Measurements from ENCODE around the gene KRT10. TPM values are rescaled to one million over a fixed set of nuclear protein-coding genes. Genes with fewer than 3 reads are reported as not detected.

Gene KRT10
- total RNA-seq, 4 donors from 2014 or later = 5.1 to 19.0 (median 8.1) TPM

GRCh38 chr17:40793832-40794231 lies 28.6 kb downstream of the KRT10 start:
- H3K4me3 ChIP-seq = no peak overlapping the region
- no peaks in the 10 kb centered on the region for H3K4me1 ChIP-seq
- H3K27me3 ChIP-seq = no peaks in the 10 kb centered on the region
- TF ChIP-seq CTCF (IDR thresholded peaks at IDR 0.05) (no peak), POLR2A (IDR thresholded peaks at IDR 0.05) (no peak)
- no peak for DNase-seq
- H3K9me3 ChIP-seq = no peaks in the 10 kb centered on the region
- no peaks in the 10 kb centered on the region for H3K36me3 ChIP-seq
- H3K27ac ChIP-seq = no peak overlapping the region

- Histone ChIP-seq H3K27ac (no peak overlapping the region), H3K9me3 (no peaks in the 10 kb centered on the region), H3K27me3 (no peaks in the 10 kb centered on the region), H3K4me1 (no peaks in the 10 kb centered on the region), H3K4me3 (no peak overlapping the region), H3K36me3 (no peaks in the 10 kb centered on the region)
- DNase-seq = no peak
- TF ChIP-seq POLR2A (IDR thresholded peaks at IDR 0.05) = no peak
- peak; percentile 10 to 62 (median 54) for TF ChIP-seq CTCF (IDR thresholded peaks at IDR 0.05)
These were observed 30.5 kb downstream of the KRT10 start for GRCh38 chr17:40791787-40792436.

- Histone ChIP-seq H3K27ac (no peak overlapping the region), H3K36me3 (no peaks in the 10 kb centered on the region), H3K4me3 (no peak overlapping the region), H3K9me3 (no peaks in the 10 kb centered on the region), H3K27me3 (no peaks in the 10 kb centered on the region), H3K4me1 (no peaks in the 10 kb centered on the region)
- no peak for TF ChIP-seq CTCF (IDR thresholded peaks at IDR 0.05)
- no peak for TF ChIP-seq POLR2A (IDR thresholded peaks at IDR 0.05)
- DNase-seq = no peak
These were observed 31.3 kb downstream of the KRT10 start for GRCh38 chr17:40791111-40791510.

GRCh38 chr17:40782450-40782849 lies 40.0 kb downstream of the KRT10 start, which contains the start of gene KRT27:
TSS of gene KRT27 (minus strand) at chr17:40782550. CDS start at chr17:40782493, 57 bp downstream.
- Histone ChIP-seq H3K9me3 (no peaks in the 10 kb centered on the region), H3K4me3 (no peak within 1 kb of the TSS), H3K27me3 (peaks cover 0 to 4% of the 10 kb centered on the region in 2 donors), H3K36me3 (no peaks in the 10 kb centered on the region), H3K27ac (no peak within 1 kb of the TSS), H3K4me1 (no peaks in the 10 kb centered on the region)
- TF ChIP-seq POLR2A (IDR thresholded peaks at IDR 0.05) (no peak), CTCF (IDR thresholded peaks at IDR 0.05) (no peak)
- no peak for DNase-seq

GRCh38 chr17:40779181-40779909 lies 43.1 kb downstream of the KRT10 start:
- H3K4me1 ChIP-seq = no peaks in the 10 kb centered on the region
- no peak for TF ChIP-seq CTCF (IDR thresholded peaks at IDR 0.05)
- no peak for TF ChIP-seq POLR2A (IDR thresholded peaks at IDR 0.05)
- H3K27me3 ChIP-seq = peaks cover 0 to 4% of the 10 kb centered on the region in 2 donors
- DNase-seq = no peak
- H3K4me3 ChIP-seq = peak overlapping the region in 1 of 4 donors; percentile 20
- H3K27ac ChIP-seq = no peak overlapping the region
- H3K9me3 ChIP-seq = no peaks in the 10 kb centered on the region
- H3K36me3 ChIP-seq = no peaks in the 10 kb centered on the region

All from Peyer's patch (tissue), 4 donors.